HCT116 (cell line): Measurements from ENCODE around the gene KLF17. TPM values are rescaled to one million over a fixed set of nuclear protein-coding genes. Genes with fewer than 3 reads are reported as not detected.

Experiments used
- ATAC-seq: fragments of 200-7000 bp; cut with Tn5 transposase; 2 replicates; pipeline ENCODE4 v1.9.1; 2020; ENCODE audit warnings: mild to moderate bottlenecking, moderate library complexity
- BruUV-seq: library from RNA; stranded (reverse); fragments of 400-500 nt; replicated peaks from 2 replicates; lab custom pipeline; 2021; lab: Mats Ljungman, UMichigan
- CTCF ChIA-PET: fragments of 300-600 bp; sonication (Branson Sonifier 250); formaldehyde crosslinking; loops from one replicate; lab custom pipeline; 2021; ENCODE audit warnings: antibody characterized with exemption; lab: Charles Lee
- POLR2A ChIA-PET: fragments of 300-600, 350-600 bp; sonication (Branson Sonifier 250); formaldehyde crosslinking; loops from one replicate; lab custom pipeline; 2021; ENCODE audit warnings: antibody characterized with exemption; lab: Charles Lee
- RAD21 ChIA-PET, 2 experiments: fragments of 300-600 bp; sonication (Branson Sonifier 250); formaldehyde crosslinking; loops; one replicate each; lab custom pipeline; 2023; ENCODE audit warnings: low total read pairs in 2 of 2; ENCODE audit not compliant: uncharacterized antibody in 2 of 2, unreplicated experiment in 2 of 2, low non-redundant PET in 1 of 2; lab: Charles Lee
- DNase-seq: peaks from one replicate; pipeline ENCODE4 v3.0.0-alpha.2; 2010; ENCODE audit warnings: low read depth, low spot score
- H2AFZ ChIP-seq: fragments of 200-600 bp; shearing (Covaris generic), sonication (generic); 2 replicates; pipeline ENCODE4 v1.6.1; 2017; ENCODE audit warnings: low read depth, mixed run types, mixed read lengths, antibody characterized with exemption, low read length; ENCODE audit not compliant: poor library complexity, severe bottlenecking
- H3K27ac ChIP-seq: 2 replicates; pipeline ENCODE4 v1.5.1; 2012; ENCODE audit warnings: low read depth, low read length
- H3K27me3 ChIP-seq: fragments of 200-600 bp; sonication (generic); 2 replicates; pipeline ENCODE4 v1.6.1; 2016; ENCODE audit warnings: mixed run types, low read length, mixed read lengths; ENCODE audit not compliant: insufficient read depth
- H3K36me3 ChIP-seq, 2 experiments: fragments of 200-500 bp in 1 of 2; fragments of 200-600 bp in 1 of 2; sonication (Bioruptor generic) in 1 of 2; sonication (generic) in 1 of 2; 2 replicates each; pipeline versions ENCODE4 v1.5.1 to v1.6.1; 2014 to 2016; ENCODE audit warnings: low read length in 2 of 2, inconsistent platforms in 1 of 2, mixed read lengths in 1 of 2, mixed run types in 1 of 2; ENCODE audit not compliant: insufficient read depth in 2 of 2, control insufficient read depth in 1 of 2
- H3K4me1 ChIP-seq, 2 experiments: fragments of 200-600 bp in 1 of 2; sonication (generic) in 1 of 2; 2 replicates each; pipeline versions ENCODE4 v1.5.1 to v1.6.1; 2012 to 2017; ENCODE audit warnings: low read length in 2 of 2, inconsistent platforms in 1 of 2, mild to moderate bottlenecking in 1 of 2, mixed read lengths in 1 of 2, mixed run types in 1 of 2, moderate library complexity in 1 of 2; ENCODE audit not compliant: insufficient read depth in 2 of 2, control insufficient read depth in 1 of 2
- H3K4me2 ChIP-seq: fragments of 200-600 bp; sonication (generic); 2 replicates; pipeline ENCODE4 v1.6.1; 2017; ENCODE audit warnings: mixed run types, low read length, mixed read lengths
- H3K4me3 ChIP-seq, 2 experiments: fragments of 200-600 bp in 1 of 2; sonication (generic) in 1 of 2; replicated peaks in 1 of 2; 2 replicates each; pipeline ENCODE4 v1.5.1; 2011 to 2016; ENCODE audit warnings: low read length in 2 of 2, control low read depth in 1 of 2, low read depth in 1 of 2, mild to moderate bottlenecking in 1 of 2, mixed read lengths in 1 of 2, mixed run types in 1 of 2
- H3K79me2 ChIP-seq: fragments of 200-600 bp; sonication (generic); 2 replicates; pipeline ENCODE4 v1.6.1; 2017; ENCODE audit warnings: mild to moderate bottlenecking, mixed run types, low read length, moderate library complexity, mixed read lengths; ENCODE audit not compliant: insufficient read depth
- H3K9ac ChIP-seq: fragments of 200-600 bp; sonication (generic); 2 replicates; pipeline ENCODE4 v1.6.1; 2016; ENCODE audit warnings: low read length, mixed read lengths
- H3K9me2 ChIP-seq: fragments of 200-600 bp; sonication (generic), shearing (Covaris generic); 2 replicates; pipeline ENCODE4 v1.6.1; 2017; ENCODE audit warnings: mixed run types, mild to moderate bottlenecking, moderate library complexity; ENCODE audit not compliant: insufficient read depth
- H3K9me3 ChIP-seq, 2 experiments: fragments of 200-500 bp in 1 of 2; fragments of 200-600 bp in 1 of 2; sonication (Bioruptor generic) in 1 of 2; sonication (generic) in 1 of 2; 2 replicates each; pipeline ENCODE4 v1.6.1; 2014 to 2017; ENCODE audit warnings: low read length in 2 of 2, mixed read lengths in 2 of 2, inconsistent platforms in 1 of 2, low read depth in 1 of 2, mild to moderate bottlenecking in 1 of 2, mixed run types in 1 of 2, moderate library complexity in 1 of 2; ENCODE audit not compliant: control insufficient read depth in 1 of 2, insufficient read depth in 1 of 2
- H4K20me1 ChIP-seq: fragments of 200-600 bp; sonication (generic), shearing (Covaris generic); 2 replicates; pipeline ENCODE4 v1.6.1; 2017; ENCODE audit warnings: mixed run types, mild to moderate bottlenecking, moderate library complexity; ENCODE audit not compliant: insufficient read depth
- ATF3 ChIP-seq: IDR thresholded peaks from 2 replicates; pipeline ENCODE4 v1.6.1; 2012
- EGR1 ChIP-seq: IDR thresholded peaks from 2 replicates; pipeline ENCODE4 v1.6.1; 2012; ENCODE audit warnings: low read depth
- ELF1 ChIP-seq: IDR thresholded peaks from 2 replicates; pipeline ENCODE4 v1.6.1; 2012; ENCODE audit warnings: low read depth, borderline replicate concordance
- EZH2phosphoT487 ChIP-seq: fragments of 200-600 bp; IDR thresholded peaks from 2 replicates; pipeline ENCODE4 v1.6.1; 2018; ENCODE audit warnings: antibody characterized with exemption, borderline replicate concordance
- JUND ChIP-seq: IDR thresholded peaks from 2 replicates; pipeline ENCODE4 v1.6.1; 2012
- POLR2A ChIP-seq: IDR thresholded peaks from 2 replicates; pipeline ENCODE4 v1.7.0; 2011; ENCODE audit warnings: borderline replicate concordance; ENCODE audit not compliant: insufficient read depth, insufficient read length; ENCODE audit errors: extremely low read depth
- POLR2AphosphoS5 ChIP-seq: IDR thresholded peaks from 2 replicates; pipeline ENCODE4 v1.6.1; 2011; ENCODE audit warnings: mild to moderate bottlenecking, low read depth, low read length, moderate library complexity
- RAD21 ChIP-seq: IDR thresholded peaks from 2 replicates; pipeline ENCODE4 v1.6.1; 2012; ENCODE audit warnings: low read depth, mild to moderate bottlenecking
- REST ChIP-seq: IDR thresholded peaks from 2 replicates; pipeline ENCODE4 v1.6.1; 2012; ENCODE audit warnings: low read depth
- SIN3A ChIP-seq: IDR thresholded peaks from 2 replicates; pipeline ENCODE4 v1.6.1; 2012; ENCODE audit warnings: low read depth
- SRF ChIP-seq: IDR thresholded peaks from 2 replicates; pipeline ENCODE4 v1.6.1; 2012; ENCODE audit warnings: low read depth
- TCF7L2 ChIP-seq: IDR thresholded peaks from 2 replicates; pipeline ENCODE4 v1.7.0; 2011; ENCODE audit warnings: borderline replicate concordance, inconsistent platforms; ENCODE audit not compliant: insufficient read depth, insufficient read length; ENCODE audit errors: extremely low read depth
- YY1 ChIP-seq: IDR thresholded peaks from 2 replicates; pipeline ENCODE4 v1.6.1; 2011; ENCODE audit warnings: low read length, low read depth, moderate library complexity, mild to moderate bottlenecking; ENCODE audit not compliant: insufficient replicate concordance; ENCODE audit errors: extremely low read depth
- intact Hi-C: fragments of 100-400 bp; cut with micrococcal nuclease; formaldehyde crosslinking; loops from 2 replicates; pipeline ENCODE4 v1.10.0; 2022
- total RNA-seq: library from RNA; stranded (reverse); gene quantifications from one replicate; pipeline ENCODE4 v1.2.1, GENCODE V29; 2021; ENCODE audit not compliant: unreplicated experiment

Gene KLF17
- total RNA-seq, 1 experiment from 2014 or later = not detected

GRCh38 chr1:44134071-44134920 lies 15.7 kb downstream of the KLF17 start (continued):
- no peak for TF ChIP-seq POLR2AphosphoS5

- Histone ChIP-seq H3K4me3 (no peak overlapping the region), H3K79me2 (no peaks in the 10 kb centered on the region), H4K20me1 (no peaks in the 10 kb centered on the region), H3K4me1 (no peaks in the 10 kb centered on the region), H3K27ac (no peak overlapping the region), H3K27me3 (no peaks in the 10 kb centered on the region), H2AFZ (no peak overlapping the region), H3K9me2 (no peaks in the 10 kb centered on the region), H3K36me3 (no peaks in the 10 kb centered on the region), H3K9me3 (no peaks in the 10 kb centered on the region), H3K4me2 (no peak overlapping the region), H3K9ac (no peak overlapping the region)
- RAD21 ChIA-PET = no interaction called here
- CTCF ChIA-PET = no interaction called here
- POLR2A ChIA-PET = no interaction called here
- BruUV-seq = no TSS peak
- no peak for ATAC-seq
- intact Hi-C loops = no loop called here
- TF ChIP-seq YY1 (no peak), POLR2AphosphoS5 (no peak)
- DNase-seq = no peak
Measured at GRCh38 chr1:44135886-44136285, 17.3 kb downstream of the KLF17 start.

- H3K9me2 ChIP-seq = no peaks in the 10 kb centered on the region
- CTCF ChIA-PET = no interaction called here
- DNase-seq (no peak), ATAC-seq (no peak)
- RAD21 ChIA-PET = no interaction called here
- no peak overlapping the region for H3K9ac ChIP-seq
- H3K27me3 ChIP-seq = no peaks in the 10 kb centered on the region
- no peak overlapping the region for H3K4me3 ChIP-seq
- no peak overlapping the region for H3K4me2 ChIP-seq
- no peaks in the 10 kb centered on the region for H3K4me1 ChIP-seq
- POLR2A ChIA-PET = no interaction called here
- H4K20me1 ChIP-seq = no peaks in the 10 kb centered on the region
- no peak overlapping the region for H3K27ac ChIP-seq
- intact Hi-C loops = no loop called here
- no peaks in the 10 kb centered on the region for H3K36me3 ChIP-seq
- H3K79me2 ChIP-seq = no peaks in the 10 kb centered on the region
- no TSS peak for BruUV-seq
- H3K9me3 ChIP-seq = no peaks in the 10 kb centered on the region
- no peak overlapping the region for H2AFZ ChIP-seq
- no peak for TF ChIP-seq REST
- TF ChIP-seq POLR2AphosphoS5 = no peak
- no peak for TF ChIP-seq SIN3A
- no peak for TF ChIP-seq JUND
- no peak for TF ChIP-seq TCF7L2
- TF ChIP-seq POLR2A = no peak
- no peak for TF ChIP-seq YY1
- no peak for TF ChIP-seq ELF1
- no peak for TF ChIP-seq ATF3
- TF ChIP-seq RAD21 = no peak
- TF ChIP-seq SRF = no peak
- no peak for TF ChIP-seq EZH2phosphoT487
- no peak for TF ChIP-seq EGR1
Measured at GRCh38 chr1:44138239-44138638, 19.6 kb downstream of the KLF17 start.
